PFSK-1 (cell line): ENCODE results near the gene LMO7.

Experiments
- FOXP2 ChIP-seq: optimal IDR thresholded peaks from 2 replicates; pipeline ENCODE3; 2011; ENCODE audit warnings: borderline replicate concordance, control low read depth, inconsistent platforms; ENCODE audit not compliant: insufficient read depth; ENCODE audit errors: extremely low read length, extremely low read depth
- POLR2AphosphoS5 ChIP-seq: IDR thresholded peaks from 2 replicates; pipeline ENCODE4 v1.6.1; 2012; ENCODE audit warnings: low read depth, mild to moderate bottlenecking, control low read depth, low read length, moderate library complexity
- SIN3A ChIP-seq: IDR thresholded peaks from 2 replicates; pipeline ENCODE4 v1.6.1; 2012; ENCODE audit warnings: mild to moderate bottlenecking, low read length, moderate library complexity, borderline replicate concordance; ENCODE audit not compliant: insufficient read depth
- TAF1 ChIP-seq: IDR thresholded peaks from 2 replicates; pipeline ENCODE4 v1.6.1; 2012; ENCODE audit warnings: low read length, control low read depth, borderline replicate concordance; ENCODE audit not compliant: insufficient read depth
- TF ChIP-seq, protein P1 (sequence below), 2 experiments: IDR thresholded peaks; 2 replicates each; pipeline versions ENCODE4 v1.6.1 to v1.8.0; 2011 to 2012; ENCODE audit warnings: low read depth in 2 of 2, low read length in 2 of 2, control low read depth in 1 of 2, inconsistent platforms in 1 of 2, mild to moderate bottlenecking in 1 of 2, moderate library complexity in 1 of 2; ENCODE audit not compliant: insufficient read depth in 1 of 2

LMO7 gene

DNA sequence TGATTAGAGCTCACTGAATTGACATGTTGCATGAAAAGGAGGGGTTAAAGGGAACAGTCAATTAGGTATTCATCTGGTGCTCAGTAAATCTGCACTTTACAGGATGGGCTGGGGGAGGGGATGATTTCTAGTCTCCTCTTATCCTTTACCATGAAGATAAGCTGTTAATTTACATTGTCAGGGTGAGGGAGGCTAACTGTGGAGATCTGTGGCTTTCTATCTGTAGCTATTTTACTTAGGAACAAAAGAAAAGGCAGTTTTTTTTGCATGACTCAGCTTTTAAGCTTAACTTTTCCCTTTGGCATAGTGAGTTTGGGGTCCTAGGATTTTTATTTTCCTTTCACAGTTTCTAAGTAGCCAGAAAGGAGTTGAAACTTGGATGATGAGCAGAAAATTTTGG, 253.3 kb downstream of the LMO7 start:
- no peak for TF ChIP-seq TAF1
- TF ChIP-seq POLR2AphosphoS5, result no peak
- TF ChIP-seq SIN3A, result no peak
- no peak for TF ChIP-seq FOXP2
- TF ChIP-seq, protein P1, sequence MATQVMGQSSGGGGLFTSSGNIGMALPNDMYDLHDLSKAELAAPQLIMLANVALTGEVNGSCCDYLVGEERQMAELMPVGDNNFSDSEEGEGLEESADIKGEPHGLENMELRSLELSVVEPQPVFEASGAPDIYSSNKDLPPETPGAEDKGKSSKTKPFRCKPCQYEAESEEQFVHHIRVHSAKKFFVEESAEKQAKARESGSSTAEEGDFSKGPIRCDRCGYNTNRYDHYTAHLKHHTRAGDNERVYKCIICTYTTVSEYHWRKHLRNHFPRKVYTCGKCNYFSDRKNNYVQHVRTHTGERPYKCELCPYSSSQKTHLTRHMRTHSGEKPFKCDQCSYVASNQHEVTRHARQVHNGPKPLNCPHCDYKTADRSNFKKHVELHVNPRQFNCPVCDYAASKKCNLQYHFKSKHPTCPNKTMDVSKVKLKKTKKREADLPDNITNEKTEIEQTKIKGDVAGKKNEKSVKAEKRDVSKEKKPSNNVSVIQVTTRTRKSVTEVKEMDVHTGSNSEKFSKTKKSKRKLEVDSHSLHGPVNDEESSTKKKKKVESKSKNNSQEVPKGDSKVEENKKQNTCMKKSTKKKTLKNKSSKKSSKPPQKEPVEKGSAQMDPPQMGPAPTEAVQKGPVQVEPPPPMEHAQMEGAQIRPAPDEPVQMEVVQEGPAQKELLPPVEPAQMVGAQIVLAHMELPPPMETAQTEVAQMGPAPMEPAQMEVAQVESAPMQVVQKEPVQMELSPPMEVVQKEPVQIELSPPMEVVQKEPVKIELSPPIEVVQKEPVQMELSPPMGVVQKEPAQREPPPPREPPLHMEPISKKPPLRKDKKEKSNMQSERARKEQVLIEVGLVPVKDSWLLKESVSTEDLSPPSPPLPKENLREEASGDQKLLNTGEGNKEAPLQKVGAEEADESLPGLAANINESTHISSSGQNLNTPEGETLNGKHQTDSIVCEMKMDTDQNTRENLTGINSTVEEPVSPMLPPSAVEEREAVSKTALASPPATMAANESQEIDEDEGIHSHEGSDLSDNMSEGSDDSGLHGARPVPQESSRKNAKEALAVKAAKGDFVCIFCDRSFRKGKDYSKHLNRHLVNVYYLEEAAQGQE (IDR thresholded peaks at IDR 0.05; ENCODE audit: insufficient read depth in 1 of 2, low read depth in 2 of 2, low read length in 2 of 2), result no peak

DNA sequence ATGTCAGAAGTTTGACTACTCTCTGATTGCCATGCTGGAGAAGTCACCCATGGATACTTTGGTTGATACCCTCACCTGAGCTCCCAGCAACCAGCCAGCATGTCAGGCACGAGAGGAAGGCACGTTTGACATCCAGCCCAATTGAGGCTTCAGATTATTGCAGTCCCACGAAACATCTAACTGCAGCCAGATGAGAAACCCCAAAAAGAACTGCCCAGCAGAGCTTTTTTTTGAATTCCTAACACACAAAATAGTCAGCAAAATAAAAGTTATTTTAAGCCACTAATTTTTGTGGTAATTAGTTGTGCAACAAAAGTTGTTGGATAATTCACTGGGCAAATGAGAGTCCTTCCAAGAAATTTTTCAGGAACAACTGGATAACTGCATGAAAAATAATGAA, 259.0 kb downstream of the LMO7 start:
- TF ChIP-seq SIN3A, result no peak
- no peak for TF ChIP-seq POLR2AphosphoS5
- TF ChIP-seq FOXP2, result no peak
- TF ChIP-seq TAF1, result no peak
- TF ChIP-seq, protein P1 (IDR thresholded peaks at IDR 0.05; ENCODE audit: insufficient read depth in 1 of 2, low read depth in 2 of 2, low read length in 2 of 2), result no peak

DNA sequence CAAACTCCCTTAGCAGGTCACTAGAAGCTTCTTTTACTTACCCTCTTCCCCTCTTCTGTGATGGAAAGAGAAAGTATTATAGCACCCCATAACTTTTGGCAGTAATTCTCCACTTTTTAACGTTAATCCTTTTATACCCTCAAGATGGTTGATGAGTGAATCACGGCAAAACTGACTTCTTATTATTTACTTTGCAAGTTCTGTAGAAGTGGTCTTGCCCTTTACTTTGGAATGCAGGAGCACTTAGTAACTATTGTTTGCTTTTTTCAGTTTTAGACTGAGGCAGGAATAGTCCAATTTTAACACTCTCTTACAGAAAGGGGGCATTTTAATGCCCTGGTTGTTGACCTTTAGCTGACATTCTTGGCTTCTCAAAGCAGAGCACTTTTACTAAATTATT, 260.1 kb downstream of the LMO7 start:
- TF ChIP-seq, protein P1 (IDR thresholded peaks at IDR 0.05; ENCODE audit: insufficient read depth in 1 of 2, low read depth in 2 of 2, low read length in 2 of 2), result no peak
- TF ChIP-seq TAF1, result no peak
- no peak for TF ChIP-seq SIN3A
- no peak for TF ChIP-seq FOXP2
- no peak for TF ChIP-seq POLR2AphosphoS5

DNA sequence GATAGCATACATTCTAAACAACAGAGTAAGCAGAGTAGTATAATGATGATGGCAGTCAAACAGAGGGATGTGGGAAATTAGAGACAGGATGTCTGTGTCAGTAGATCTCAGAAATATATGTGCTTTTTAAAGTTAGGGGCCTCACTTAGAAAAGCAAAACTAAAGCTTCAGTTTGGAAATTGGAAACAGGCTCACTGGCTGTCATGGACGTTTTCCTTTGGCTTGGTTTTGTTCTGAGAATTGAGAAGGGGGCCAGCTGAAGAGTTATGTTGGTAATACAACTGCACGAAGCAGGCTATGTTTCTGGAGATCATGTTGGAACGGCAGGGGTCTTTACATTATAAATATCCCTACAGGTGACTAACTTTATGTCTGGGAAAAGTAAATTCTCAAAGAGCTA, 261.3 kb downstream of the LMO7 start:
- TF ChIP-seq POLR2AphosphoS5 (no peak), TAF1 (no peak), FOXP2 (no peak), SIN3A (no peak)
- TF ChIP-seq, protein P1 (IDR thresholded peaks at IDR 0.05; ENCODE audit: insufficient read depth in 1 of 2, low read depth in 2 of 2, low read length in 2 of 2), result no peak

DNA sequence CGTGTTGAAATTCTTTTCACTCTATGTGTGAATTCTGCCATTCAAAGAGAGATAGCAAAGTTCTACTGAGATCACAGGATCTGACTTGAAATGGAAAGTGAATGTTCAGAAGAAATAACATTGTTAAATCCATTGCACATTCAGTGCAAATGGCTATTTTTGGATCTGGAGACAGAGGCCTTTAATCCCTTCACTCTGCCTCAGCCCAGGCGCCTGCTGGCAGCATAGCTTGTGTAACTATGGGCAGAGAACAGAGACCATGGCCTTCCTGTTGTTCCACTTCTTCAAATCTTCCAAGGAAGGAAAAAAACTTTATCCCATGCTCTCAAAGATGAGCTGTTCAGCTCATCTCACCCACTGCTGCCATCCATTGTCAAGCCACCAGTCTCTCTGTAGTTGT, 265.4 kb downstream of the LMO7 start:
- no peak for TF ChIP-seq TAF1
- TF ChIP-seq SIN3A, result no peak
- TF ChIP-seq FOXP2, result no peak
- TF ChIP-seq, protein P1 (IDR thresholded peaks at IDR 0.05; ENCODE audit: insufficient read depth in 1 of 2, low read depth in 2 of 2, low read length in 2 of 2), result no peak
- TF ChIP-seq POLR2AphosphoS5, result no peak
